ENCODE measurements around the gene DNER.
"Not testable (repeated sequence)": the region's sequence is repeated elsewhere in the genome, so short reads cannot be mapped to it uniquely, and the experiment has no call there.

The DNER gene

GRCh38 chr2:229376866-229377265 is 337.5 kb downstream of the DNER start:
- no peak for DNase-seq

- DNase-seq: no peak
Measured at GRCh38 chr2:229375251-229375650, 339.1 kb downstream of the DNER start.

- DNase-seq: not testable (repeated sequence)
Measured at GRCh38 chr2:229373311-229373710, 341.0 kb downstream of the DNER start.

GRCh38 chr2:229372207-229372606 is 342.1 kb downstream of the DNER start:
- DNase-seq: no peak

- DNase-seq: no peak
Measured at GRCh38 chr2:229371086-229371485, 343.3 kb downstream of the DNER start.

GRCh38 chr2:229370509-229370908 is 343.8 kb downstream of the DNER start:
- no peak for DNase-seq

- DNase-seq: no peak
Measured at GRCh38 chr2:229363185-229363814, 351.1 kb downstream of the DNER start.

- DNase-seq: no peak
Measured at GRCh38 chr2:229350883-229351282, 363.5 kb downstream of the DNER start.

- DNase-seq: no peak
Measured at GRCh38 chr2:229350117-229350805, 364.1 kb downstream of the DNER start.

GRCh38 chr2:229348128-229348527 is 366.2 kb downstream of the DNER start:
- DNase-seq: no peak

- DNase-seq: no peak
Measured at GRCh38 chr2:229346816-229347540, 367.4 kb downstream of the DNER start.

- DNase-seq: no peak
Measured at GRCh38 chr2:229344955-229345354, 369.4 kb downstream of the DNER start.

- DNase-seq: peak; percentile 71
Measured at GRCh38 chr2:229344151-229344551, 370.2 kb downstream of the DNER start.

GRCh38 chr2:229343661-229344060 is 370.7 kb downstream of the DNER start:
- no peak for DNase-seq

GRCh38 chr2:229342376-229342775 is 372.0 kb downstream of the DNER start:
- DNase-seq: no peak

- DNase-seq: no peak
Measured at GRCh38 chr2:229340086-229340760, 374.1 kb downstream of the DNER start.

- no peak for DNase-seq
Measured at GRCh38 chr2:229339618-229340017, 374.7 kb downstream of the DNER start.

- DNase-seq: not testable (repeated sequence)
Measured at GRCh38 chr2:229339171-229339570, 375.2 kb downstream of the DNER start.

GRCh38 chr2:229335877-229336346 is 378.4 kb downstream of the DNER start:
- peak; percentile 71 for DNase-seq

- DNase-seq: no peak
Measured at GRCh38 chr2:229335330-229335729, 379.0 kb downstream of the DNER start.

- DNase-seq: no peak
Measured at GRCh38 chr2:229330952-229331351, 383.4 kb downstream of the DNER start.

GRCh38 chr2:229319558-229319957 is 394.8 kb downstream of the DNER start:
- DNase-seq: no peak

- no peak for DNase-seq
Measured at GRCh38 chr2:229314117-229314516, 400.2 kb downstream of the DNER start.
